HG03159 (cell line): ENCODE results near the gene CCDC157.

ENCODE experiments used
- ATAC-seq: cut with Tn5 transposase; IDR thresholded peaks from one replicate; pipeline ENCODE4 v1.9.1; 2021; ENCODE audit warnings: mild to moderate bottlenecking, moderate library complexity; ENCODE audit not compliant: unreplicated experiment

The CCDC157 gene

DNA sequence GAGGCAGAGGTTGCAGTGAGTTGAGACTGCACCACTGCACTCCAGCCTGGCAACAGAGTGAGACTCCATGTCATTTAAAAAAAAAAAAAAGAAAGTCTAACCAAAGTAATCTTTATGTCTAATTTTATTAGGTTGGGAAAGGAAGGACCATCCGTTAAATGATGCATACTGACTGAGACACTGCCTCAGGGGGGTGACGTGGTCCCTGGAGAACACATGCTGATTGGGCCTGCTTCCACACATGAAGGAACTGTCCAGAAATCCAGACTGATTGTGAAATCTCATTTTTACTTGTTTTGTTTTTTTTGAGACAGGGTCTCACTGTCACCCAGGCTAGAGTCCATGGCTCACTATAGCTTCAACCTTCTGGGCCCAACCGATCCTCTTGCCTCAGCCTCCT is 5.6 kb upstream of the CCDC157 start:
- no peak for ATAC-seq

DNA sequence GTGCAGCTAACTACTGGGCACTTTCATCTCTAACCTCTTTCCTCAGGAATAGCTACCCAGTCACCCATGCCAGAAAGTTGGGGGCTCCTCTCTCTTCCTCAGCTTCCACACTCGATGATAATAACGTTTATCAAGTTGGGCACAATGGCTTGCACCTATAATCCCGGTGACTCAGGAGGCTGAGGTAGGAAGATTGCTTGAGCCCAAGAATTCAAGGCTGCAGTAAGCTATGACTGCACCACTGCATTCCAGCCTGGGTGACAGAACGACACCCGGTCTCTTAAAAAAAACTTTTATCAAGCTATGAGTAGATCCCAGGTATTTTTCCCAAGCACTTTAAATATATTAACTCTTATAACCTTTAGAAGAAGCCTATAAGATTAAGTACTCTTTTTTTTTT is 2.2 kb upstream of the CCDC157 start:
- no peak for ATAC-seq

DNA sequence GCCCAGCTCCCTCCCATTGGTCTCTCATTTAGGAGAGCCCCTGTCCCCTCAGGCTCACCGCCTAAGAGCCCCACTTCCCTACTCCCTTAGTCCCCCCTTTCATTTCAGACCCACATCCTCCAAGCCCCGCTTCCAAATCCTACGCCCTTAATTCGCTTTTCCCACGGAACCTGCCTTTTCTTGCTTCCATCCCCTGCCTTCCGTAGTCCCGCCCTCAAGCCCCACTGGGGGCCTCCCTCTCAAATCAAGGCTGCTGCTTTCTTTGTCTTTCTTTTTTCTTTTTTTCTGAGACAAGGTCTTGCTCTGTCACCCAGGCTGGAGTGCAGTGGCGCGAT is 396 bp downstream of the CCDC157 start:
- ATAC-seq: no peak

DNA sequence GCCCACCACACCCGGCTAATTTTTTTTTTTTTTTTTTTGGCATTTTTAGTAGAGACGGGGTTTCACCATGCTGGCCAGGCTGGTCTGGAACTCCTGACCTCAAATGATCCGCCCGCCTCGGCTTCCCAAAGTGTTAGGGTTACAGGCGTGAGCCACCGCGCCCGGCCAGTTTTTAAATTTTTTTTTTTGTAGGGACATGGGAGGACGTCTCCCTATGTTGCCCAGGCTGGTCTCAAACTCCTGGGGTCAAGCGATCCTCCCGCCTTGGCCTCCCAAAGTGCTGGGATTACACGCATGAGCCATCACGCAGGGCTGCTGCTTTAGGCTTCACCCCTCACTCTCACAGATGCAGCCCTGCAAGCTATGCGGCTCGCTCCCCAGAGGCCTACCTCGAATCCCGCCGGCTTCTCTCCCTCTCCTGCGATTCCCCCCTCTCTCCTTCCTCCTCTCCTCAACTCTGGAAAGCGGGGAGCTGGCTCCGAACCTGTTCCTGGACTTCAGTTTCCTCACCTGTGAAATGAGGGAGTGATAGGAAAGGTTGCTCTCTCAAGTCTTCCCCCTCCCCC is 926 bp downstream of the CCDC157 start:
- no peak for ATAC-seq

DNA sequence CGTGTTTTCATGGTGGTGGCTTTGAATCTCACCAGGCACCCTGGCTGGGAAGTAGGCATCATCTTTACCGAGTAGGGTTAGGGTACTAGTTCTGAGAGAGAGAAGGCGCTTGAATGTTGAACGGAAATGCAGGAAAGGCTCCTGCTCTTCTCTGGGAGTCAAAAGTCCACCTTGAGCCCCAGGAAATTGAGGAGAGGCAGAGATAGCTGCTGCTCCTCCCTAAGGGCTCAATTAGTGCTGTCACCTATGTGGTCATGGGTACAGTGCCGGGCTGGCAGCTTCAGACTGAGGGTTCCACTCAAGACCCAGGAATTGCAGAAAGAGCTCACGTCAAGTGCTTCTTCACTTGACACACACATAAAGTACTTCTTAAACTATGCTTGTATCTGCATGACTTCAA is 1.7 kb downstream of the CCDC157 start:
- no peak for ATAC-seq

DNA sequence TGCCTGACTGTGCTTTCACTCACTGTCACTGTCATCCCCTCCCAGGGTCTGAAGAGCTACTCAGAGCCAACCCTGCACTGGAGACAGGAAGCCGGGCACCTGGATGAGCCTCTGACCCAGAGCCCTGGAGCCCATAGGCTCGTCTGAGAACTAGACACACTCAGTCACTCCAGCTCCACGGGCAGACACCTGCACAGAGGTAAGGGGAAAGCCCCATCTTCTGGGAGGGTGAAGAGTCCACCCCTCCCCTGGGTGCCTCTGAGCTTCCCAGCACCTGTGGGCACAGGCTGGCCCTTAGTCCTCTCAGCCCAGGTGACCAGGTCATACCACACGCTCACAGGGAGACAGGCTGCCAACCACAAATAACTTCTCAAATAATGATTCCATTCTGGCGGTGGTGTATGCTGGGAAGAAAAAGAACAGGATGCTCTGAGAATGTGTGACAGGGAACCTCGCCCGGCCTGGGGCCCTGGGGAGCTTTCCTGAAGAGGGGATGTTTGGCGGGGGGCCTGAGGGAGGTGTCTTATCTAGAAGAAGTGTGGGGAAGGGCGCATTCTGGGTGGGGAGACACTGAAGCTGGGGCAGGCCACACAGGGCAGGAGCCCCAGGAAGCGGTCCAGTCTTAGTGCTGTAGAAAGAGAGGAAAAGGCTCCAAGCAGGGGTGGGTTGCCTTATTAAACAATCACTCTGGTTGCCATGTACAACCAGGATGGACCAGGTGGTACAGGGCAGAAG is 5.3 kb downstream of the CCDC157 start:
- ATAC-seq: no peak

DNA sequence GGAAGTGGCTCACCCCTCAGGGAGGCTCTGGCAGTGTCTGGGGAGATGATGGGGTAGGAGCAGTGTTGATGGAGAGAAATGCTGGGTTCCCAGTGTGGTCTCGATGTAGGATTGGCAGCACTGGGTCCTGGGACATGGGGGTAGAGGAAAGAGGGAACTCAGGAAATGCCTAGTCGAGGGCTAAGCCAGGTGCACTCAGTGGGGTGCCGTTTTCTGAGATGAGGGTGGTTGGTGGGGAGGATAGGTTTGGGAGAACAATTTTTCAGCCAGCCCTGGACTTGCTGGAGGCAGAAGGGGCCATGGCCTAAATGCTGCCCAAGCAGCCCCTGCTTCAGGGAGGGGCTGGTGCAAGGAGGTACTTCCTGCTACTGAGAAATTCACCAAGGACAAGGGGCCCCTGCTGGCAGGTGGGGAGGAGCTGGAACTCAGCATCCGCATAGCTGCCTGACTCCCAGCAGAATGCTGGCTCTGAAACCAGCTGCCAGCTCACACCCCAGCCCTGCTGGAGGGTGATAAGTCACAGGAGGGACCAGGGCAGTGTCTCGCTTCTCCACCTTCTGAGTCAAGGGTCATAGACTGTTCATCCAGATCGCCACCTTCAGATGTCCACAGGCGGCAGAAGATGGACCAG is 6.0 kb downstream of the CCDC157 start:
- no peak for ATAC-seq

DNA sequence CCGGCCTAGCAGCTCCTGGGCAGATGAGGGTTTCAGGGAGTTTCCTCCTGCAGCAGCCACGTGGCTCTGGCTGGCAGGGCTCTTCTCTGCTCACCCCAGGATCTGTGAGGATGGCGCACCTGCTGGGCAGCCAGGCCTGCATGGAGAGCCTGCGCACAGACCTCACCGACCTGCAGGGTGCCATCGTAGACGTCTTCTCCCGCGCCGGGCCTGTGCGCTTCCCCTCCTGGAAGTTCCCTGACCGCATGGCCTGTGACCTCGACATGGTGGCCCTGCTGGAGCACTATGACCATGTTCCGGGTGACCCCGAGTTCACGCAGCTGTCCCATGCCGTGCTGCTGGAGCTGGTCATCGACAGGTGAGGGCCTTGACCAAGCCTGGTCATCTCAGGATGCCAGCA is 9.1 kb downstream of the CCDC157 start:
- ATAC-seq: no peak

DNA sequence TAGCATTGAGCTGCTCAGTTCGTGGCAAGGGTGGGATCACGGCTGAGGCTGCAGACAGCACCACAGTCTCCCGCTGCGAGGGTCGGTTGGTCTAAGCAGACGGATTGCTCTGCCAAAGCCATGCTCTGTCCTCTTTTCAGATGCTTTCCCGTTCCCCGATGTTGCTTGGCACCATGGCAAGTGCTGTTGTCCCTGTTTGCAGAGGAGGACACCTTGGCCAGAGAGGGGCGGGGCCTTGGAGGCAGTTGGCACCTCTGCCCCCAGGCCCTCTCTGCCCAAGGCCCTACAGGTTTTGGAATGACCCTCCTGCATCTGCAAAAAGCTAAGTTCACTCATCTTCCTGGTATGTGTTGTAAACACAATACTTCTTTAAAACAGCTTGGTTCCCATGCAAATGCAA is 11.6 kb downstream of the CCDC157 start:
- ATAC-seq: no peak

DNA sequence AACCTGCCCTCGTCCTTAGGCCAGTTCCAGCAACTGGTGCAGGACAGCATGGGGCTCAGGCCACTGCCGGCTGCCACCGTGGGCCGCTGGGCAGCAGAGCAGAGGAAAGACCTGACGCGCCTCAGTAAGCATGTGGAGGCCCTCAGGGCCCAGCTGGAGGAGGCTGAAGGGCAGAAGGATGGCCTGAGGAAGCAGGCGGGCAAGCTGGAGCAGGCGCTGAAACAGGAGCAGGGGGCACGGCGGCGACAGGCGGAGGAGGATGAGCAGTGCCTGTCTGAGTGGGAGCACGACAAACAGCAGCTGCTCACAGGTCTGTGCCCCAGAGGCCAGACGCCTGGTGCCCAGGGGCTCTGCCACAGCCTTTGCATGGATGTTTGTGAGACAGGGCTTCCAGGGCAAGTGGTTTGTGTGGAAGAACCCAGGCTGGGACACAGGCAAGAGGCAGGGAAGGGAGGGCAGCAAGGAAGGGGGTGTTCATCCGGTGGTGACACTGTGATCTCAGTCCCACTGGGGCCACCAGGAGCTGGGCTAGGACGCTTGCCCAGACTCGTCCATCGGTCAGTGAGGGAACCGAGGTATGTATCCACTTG is 13.9 kb downstream of the CCDC157 start:
- ATAC-seq: no peak

DNA sequence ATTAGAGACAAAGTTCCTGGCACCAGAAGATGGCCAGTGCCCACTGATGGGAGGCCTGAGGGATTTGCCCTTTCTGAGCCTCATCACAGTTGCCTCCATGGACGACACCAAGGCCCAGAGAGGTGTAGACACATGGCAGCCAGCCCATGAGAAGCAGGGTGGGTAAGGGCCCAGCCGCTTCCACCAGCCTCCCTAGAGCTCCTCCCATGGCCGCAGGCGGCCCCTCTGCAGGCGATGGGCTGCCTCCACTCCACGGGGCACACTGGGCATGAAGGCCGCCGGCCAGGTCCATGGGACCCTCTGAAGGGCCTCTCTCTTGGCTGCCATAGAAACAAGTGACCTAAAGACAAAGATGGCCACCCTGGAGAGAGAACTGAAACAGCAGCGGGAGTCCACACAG is 14.5 kb downstream of the CCDC157 start:
- ATAC-seq: no peak

DNA sequence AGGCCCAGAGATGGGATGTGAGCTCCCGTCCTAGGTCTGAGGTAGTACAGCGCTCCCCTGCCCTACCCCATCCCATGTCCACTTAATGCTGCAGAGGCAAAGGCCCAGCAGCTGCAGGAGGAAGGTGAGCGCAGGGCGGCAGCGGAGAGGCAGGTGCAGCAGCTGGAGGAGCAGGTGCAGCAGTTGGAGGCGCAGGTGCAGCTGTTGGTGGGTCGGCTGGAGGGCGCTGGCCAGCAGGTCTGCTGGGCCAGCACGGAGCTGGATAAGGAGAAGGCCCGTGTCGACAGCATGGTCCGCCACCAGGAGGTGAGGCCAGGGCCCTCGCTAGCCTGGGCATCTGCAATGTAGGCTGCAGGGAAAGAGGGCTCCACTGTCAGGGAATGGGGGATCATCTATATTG is 15.2 kb downstream of the CCDC157 start:
- ATAC-seq: no peak

DNA sequence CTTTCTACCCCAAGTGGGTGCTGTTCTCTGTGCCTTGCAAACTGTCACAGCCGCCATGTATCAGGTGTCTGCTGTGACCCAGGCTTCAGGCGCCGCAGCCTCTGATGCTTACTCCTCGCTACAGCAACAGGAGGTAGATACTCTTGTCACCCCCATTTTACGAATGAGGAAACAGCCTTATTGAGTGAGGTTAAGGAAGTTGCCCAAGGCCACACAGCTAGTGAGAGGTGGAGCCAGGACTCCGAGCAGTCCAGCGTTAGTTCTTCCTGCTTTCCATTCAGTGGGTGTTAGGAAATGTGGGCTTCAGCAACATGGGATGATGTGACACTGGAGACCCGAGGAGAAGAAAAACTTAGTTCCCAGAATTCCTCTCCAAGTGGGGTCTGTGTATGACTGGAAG is 16.1 kb downstream of the CCDC157 start:
- ATAC-seq: no peak

DNA sequence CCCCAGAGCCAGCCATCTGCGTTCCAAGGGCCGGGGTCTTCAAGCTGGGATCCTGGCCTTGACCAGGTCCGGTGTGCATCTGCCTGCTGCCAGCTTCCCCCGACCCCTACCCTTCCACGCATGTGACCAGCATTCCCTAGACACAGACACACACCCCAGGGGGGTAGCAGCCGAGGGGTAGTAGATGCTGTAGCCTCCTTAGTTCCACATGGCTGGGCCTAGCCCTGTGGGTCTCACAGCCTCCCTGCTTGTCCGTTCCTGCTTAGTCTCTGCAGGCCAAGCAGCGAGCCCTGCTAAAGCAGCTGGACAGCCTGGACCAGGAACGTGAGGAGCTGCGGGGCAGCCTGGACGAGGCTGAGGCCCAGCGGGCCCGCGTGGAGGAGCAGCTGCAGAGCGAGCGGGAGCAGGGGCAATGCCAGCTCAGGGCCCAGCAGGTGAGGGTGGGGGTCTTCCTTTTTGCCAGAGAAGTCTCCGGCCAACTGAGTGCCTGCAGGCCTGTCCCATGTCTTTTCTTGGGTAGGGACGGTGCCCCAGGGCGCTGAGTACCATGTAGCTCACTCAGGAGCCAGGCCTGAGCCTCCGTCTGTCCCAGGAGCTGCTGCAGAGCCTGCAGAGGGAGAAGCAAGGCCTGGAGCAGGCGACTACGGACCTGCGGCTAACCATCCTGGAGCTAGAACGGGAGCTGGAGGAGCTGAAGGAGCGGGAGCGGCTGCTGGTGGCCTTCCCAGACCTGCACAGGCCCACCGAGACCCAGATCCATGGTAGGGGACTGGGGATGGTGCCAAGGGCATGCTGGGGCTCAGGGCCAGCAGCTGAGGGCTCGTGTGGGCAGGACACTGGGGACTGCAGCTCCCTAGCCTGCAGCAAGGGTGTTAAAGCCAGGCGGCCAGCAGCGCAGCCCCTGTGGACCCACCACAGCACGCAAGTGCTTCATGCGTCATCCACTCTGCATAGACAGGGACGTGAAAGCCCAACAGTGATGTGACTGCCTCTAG is 16.8 kb downstream of the CCDC157 start:
- no peak for ATAC-seq

DNA sequence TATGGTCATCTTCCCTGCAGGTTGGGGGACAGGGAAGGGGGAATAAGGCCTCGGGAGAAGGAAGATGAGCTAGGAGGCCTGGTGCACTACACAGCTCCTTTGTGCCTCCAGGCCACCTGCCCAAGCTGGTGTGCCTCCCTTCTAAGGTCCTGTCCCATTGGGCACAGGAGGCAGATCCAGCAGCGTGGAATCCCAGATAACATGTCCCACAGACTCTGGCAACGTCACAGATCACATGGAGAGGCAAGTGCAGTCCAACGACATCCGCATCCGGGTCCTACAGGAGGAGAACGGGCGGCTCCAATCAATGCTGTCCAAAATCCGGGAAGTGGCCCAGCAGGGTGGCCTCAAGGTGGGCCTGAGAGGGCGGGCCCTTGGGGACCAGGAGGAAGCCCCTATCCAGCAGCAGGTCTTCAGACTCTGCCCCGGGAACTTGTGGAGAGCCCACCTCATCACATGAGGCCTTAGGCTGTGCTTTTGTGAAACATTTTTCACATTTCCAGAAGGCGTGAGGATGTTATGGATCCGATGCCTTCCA is 18.6 kb downstream of the CCDC157 start:
- ATAC-seq: no peak

DNA sequence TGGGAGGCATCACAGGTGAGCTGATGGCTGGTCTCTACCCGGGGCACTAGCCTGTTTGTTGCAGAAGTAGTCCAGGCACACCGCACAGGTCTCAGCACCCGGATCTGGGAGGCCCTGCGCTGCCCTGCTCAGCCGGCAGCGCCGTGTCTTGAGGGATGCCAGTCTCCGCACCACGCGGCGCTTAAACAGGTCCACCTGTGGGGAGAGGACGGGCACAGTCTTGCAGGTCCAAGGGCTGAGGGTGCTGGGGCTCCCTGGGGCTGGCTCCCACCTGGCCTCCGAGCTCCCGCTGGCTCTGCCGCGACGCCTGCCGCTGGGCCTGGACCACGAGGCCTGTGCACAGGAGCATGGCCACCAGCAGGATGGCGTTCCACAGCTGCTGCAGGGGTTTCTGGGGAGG is 23.2 kb downstream of the CCDC157 start:
- no peak for ATAC-seq

DNA sequence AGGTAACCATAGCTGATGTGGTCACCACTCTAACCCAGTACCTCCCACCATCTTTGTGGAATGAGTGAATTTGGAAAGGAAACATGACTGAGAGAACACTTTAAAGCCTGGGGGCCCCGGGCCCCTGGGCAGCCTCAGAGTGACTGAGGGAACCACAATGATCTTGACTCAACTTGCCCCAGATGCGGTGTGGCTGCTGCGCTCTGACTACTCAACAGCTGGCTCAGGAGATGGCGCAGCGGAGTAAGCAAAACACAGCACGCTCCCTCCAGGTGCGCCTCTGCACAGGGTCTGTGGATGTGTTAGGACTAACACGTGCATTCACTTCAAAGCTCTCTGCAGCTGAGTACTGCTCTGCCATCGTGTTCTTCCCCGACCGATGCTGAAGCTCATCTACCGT is 24.5 kb downstream of the CCDC157 start:
- no peak for ATAC-seq

DNA sequence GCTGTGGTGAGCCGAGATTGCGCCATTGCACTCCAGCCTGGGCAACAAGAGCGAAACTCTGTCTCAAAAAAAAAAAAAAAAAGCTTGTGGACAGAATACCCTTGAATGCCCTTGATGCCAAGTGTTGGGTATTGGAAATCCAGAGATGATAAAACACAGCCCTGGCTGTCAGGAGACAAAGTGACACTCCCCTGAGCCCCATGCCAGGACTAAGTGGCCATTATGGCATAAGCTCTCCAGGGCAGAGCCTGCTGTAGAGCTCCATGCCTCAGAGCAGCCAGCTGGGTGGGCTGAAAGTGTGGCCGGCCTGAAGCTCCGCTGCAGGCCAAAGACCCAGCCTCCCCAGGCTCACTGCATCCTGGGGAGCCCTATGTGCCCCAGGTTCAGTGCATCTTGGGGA is 25.5 kb downstream of the CCDC157 start:
- no peak for ATAC-seq

DNA sequence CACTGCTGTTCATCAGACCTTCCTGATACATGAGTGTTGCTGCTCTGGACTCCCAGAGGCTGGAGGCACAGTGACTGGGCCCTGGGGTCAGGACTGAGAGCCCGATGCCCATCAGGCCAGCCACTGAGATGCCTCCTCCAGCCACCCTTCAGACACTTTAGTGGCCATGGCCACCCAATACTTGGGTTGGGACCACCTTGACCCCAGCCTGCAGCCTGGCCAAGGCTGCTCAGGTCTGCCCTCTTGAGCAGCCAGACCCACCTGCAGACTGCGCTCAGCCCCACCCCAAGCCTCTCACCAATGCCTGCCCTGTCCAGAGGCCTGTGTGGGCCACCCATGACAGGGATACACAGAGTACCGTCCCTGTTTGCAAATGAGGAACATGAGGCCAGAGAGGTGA is 26.3 kb downstream of the CCDC157 start:
- no peak for ATAC-seq

DNA sequence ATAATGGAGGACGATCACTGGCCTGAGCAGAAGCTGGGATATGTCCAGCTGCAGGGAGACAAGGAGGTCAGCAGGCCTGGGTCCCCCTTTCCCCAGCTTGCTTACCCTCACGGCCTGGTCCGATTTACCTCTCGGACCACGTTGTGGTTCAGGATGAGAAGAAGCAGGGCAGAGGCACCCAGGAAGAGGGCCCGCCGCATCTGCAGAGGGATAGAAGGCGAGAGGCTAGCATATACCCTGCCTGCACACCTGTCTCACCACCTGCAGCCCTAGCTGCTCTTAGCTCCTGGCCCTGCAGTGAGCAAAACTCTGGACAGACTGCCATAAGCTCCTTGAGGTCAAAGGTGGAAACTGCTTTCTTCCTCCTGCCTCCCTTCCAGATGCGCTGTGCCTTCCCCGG is 29.1 kb downstream of the CCDC157 start:
- no peak for ATAC-seq

DNA sequence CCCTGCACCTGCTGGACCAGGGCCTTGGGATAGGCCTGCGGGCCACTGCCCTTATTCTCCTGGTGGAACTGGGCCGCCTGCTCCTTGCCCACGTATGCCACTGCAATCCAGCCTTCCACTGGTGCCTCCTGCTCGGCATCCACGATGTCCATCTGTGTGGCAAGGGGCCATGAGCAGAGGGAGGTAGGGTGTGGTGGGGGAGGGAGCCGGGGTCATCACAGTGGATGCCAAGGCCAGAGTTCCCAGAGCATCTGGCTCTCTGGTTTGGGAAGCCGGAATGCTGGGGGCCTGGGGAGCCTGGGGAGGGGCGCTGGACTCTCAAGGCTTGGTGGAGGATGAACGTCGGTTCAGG is 29.8 kb downstream of the CCDC157 start:
- ATAC-seq: no peak
